ENCODE measurements around the gene CDK11B.

CDK11B gene

GRCh38 chr1:1621173-1622009 is 37.4 kb downstream of the CDK11B start:
- no peak for TF ChIP-seq EZH2phosphoT487 (IDR thresholded peaks at IDR 0.05; ENCODE audit: borderline replicate concordance, low read length)
- TF ChIP-seq, protein P1, sequence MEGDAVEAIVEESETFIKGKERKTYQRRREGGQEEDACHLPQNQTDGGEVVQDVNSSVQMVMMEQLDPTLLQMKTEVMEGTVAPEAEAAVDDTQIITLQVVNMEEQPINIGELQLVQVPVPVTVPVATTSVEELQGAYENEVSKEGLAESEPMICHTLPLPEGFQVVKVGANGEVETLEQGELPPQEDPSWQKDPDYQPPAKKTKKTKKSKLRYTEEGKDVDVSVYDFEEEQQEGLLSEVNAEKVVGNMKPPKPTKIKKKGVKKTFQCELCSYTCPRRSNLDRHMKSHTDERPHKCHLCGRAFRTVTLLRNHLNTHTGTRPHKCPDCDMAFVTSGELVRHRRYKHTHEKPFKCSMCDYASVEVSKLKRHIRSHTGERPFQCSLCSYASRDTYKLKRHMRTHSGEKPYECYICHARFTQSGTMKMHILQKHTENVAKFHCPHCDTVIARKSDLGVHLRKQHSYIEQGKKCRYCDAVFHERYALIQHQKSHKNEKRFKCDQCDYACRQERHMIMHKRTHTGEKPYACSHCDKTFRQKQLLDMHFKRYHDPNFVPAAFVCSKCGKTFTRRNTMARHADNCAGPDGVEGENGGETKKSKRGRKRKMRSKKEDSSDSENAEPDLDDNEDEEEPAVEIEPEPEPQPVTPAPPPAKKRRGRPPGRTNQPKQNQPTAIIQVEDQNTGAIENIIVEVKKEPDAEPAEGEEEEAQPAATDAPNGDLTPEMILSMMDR (IDR thresholded peaks at IDR 0.05; ENCODE audit: low read depth, low read length, poor library complexity, severe bottlenecking): no peak
- H3K9me3 ChIP-seq (ENCODE audit: control insufficient read depth, insufficient read depth, low read length): no peaks in the 10 kb centered on the region
- H3K27me3 ChIP-seq (ENCODE audit: control insufficient read depth, low read length): no peaks in the 10 kb centered on the region
- no peak overlapping the region for H3K4me2 ChIP-seq (ENCODE audit: low read length)
- H3K27ac ChIP-seq (ENCODE audit: low read depth, low read length): no peak overlapping the region
- no peak overlapping the region for H3K4me3 ChIP-seq (ENCODE audit: low read length)
- H3K4me1 ChIP-seq (ENCODE audit: control insufficient read depth, low read length): peaks cover 7% of the 10 kb centered on the region
- H3K9me2 ChIP-seq (replicated peaks; ENCODE audit: control insufficient read depth, low read length): no peaks in the 10 kb centered on the region
- no peaks in the 10 kb centered on the region; the same call in 1 of the 2 replicates for H3K36me3 ChIP-seq (ENCODE audit: control insufficient read depth, low read length)
- no peaks in the 10 kb centered on the region for H3F3A ChIP-seq (ENCODE audit: control insufficient read depth, insufficient read depth)
- H3K79me2 ChIP-seq (ENCODE audit: control insufficient read depth, low read length): peaks cover 8% of the 10 kb centered on the region
- H4K20me1 ChIP-seq (ENCODE audit: control insufficient read depth, insufficient read depth, low read depth, low read length): peaks cover 6% of the 10 kb centered on the region; the same call in 1 of the 2 replicates

GRCh38 chr1:1620433-1621139 is 38.2 kb downstream of the CDK11B start:
- Histone ChIP-seq H4K20me1 (ENCODE audit: control insufficient read depth, insufficient read depth, low read depth, low read length) (peaks cover 7% of the 10 kb centered on the region; the same call in 1 of the 2 replicates), H3K9me2 (replicated peaks; ENCODE audit: control insufficient read depth, low read length) (no peaks in the 10 kb centered on the region), H3K9me3 (ENCODE audit: control insufficient read depth, insufficient read depth, low read length) (no peaks in the 10 kb centered on the region), H3K27ac (ENCODE audit: low read depth, low read length) (no peak overlapping the region), H3K4me2 (ENCODE audit: low read length) (no peak overlapping the region), H3K27me3 (ENCODE audit: control insufficient read depth, low read length) (no peaks in the 10 kb centered on the region), H3K79me2 (ENCODE audit: control insufficient read depth, low read length) (peaks cover 10% of the 10 kb centered on the region), H3K4me3 (ENCODE audit: low read length) (no peak overlapping the region), H3F3A (ENCODE audit: control insufficient read depth, insufficient read depth) (no peaks in the 10 kb centered on the region), H3K4me1 (ENCODE audit: control insufficient read depth, low read length) (peaks cover 10% of the 10 kb centered on the region), H3K36me3 (ENCODE audit: control insufficient read depth, low read length) (no peaks in the 10 kb centered on the region; the same call in 1 of the 2 replicates)
- TF ChIP-seq, protein P1 (IDR thresholded peaks at IDR 0.05; ENCODE audit: low read depth, low read length, poor library complexity, severe bottlenecking): no peak
- no peak for TF ChIP-seq EZH2phosphoT487 (IDR thresholded peaks at IDR 0.05; ENCODE audit: borderline replicate concordance, low read length)

- peaks cover 7% of the 10 kb centered on the region; the same call in 1 of the 2 replicates for H4K20me1 ChIP-seq (ENCODE audit: control insufficient read depth, insufficient read depth, low read depth, low read length)
- peaks cover 12% of the 10 kb centered on the region for H3K79me2 ChIP-seq (ENCODE audit: control insufficient read depth, low read length)
- H3K27ac ChIP-seq (ENCODE audit: low read depth, low read length): no peak overlapping the region
- no peaks in the 10 kb centered on the region; the same call in 1 of the 2 replicates for H3F3A ChIP-seq (ENCODE audit: control insufficient read depth, insufficient read depth)
- peaks cover 10% of the 10 kb centered on the region for H3K4me1 ChIP-seq (ENCODE audit: control insufficient read depth, low read length)
- no peaks in the 10 kb centered on the region for H3K27me3 ChIP-seq (ENCODE audit: control insufficient read depth, low read length)
- no peak overlapping the region for H3K4me2 ChIP-seq (ENCODE audit: low read length)
- H3K9me2 ChIP-seq (replicated peaks; ENCODE audit: control insufficient read depth, low read length): no peaks in the 10 kb centered on the region
- H3K36me3 ChIP-seq (ENCODE audit: control insufficient read depth, low read length): peaks cover 3% of the 10 kb centered on the region
- TF ChIP-seq, protein P1 (IDR thresholded peaks at IDR 0.05; ENCODE audit: low read depth, low read length, poor library complexity, severe bottlenecking): peak; percentile 46
- TF ChIP-seq EZH2phosphoT487 (IDR thresholded peaks at IDR 0.05; ENCODE audit: borderline replicate concordance, low read length): no peak
- H3K9me3 ChIP-seq (ENCODE audit: control insufficient read depth, insufficient read depth, low read length): no peaks in the 10 kb centered on the region
- H3K4me3 ChIP-seq (ENCODE audit: low read length): no peak overlapping the region
These were observed 38.9 kb downstream of the CDK11B start for GRCh38 chr1:1619917-1620361.

Measured in DOHH2 (cell line).